ENCODE results near the gene IFIT1. TPM values are rescaled to one million over a fixed set of nuclear protein-coding genes. Genes with fewer than 3 reads are reported as not detected.
"Not testable (repeated sequence)": the region's sequence is repeated elsewhere in the genome, so short reads cannot be mapped to it uniquely, and the experiment has no call there.

The IFIT1 gene, protein sequence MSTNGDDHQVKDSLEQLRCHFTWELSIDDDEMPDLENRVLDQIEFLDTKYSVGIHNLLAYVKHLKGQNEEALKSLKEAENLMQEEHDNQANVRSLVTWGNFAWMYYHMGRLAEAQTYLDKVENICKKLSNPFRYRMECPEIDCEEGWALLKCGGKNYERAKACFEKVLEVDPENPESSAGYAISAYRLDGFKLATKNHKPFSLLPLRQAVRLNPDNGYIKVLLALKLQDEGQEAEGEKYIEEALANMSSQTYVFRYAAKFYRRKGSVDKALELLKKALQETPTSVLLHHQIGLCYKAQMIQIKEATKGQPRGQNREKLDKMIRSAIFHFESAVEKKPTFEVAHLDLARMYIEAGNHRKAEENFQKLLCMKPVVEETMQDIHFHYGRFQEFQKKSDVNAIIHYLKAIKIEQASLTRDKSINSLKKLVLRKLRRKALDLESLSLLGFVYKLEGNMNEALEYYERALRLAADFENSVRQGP
- not detected in 2 replicates for polyA plus RNA-seq (2014; cell fraction: cytosol; rRNA removed)
- polyA plus RNA-seq (2014; cell fraction: nucleus; rRNA removed) = 0.12 TPM in 1 of 2 replicates, not detected in the other

DNA sequence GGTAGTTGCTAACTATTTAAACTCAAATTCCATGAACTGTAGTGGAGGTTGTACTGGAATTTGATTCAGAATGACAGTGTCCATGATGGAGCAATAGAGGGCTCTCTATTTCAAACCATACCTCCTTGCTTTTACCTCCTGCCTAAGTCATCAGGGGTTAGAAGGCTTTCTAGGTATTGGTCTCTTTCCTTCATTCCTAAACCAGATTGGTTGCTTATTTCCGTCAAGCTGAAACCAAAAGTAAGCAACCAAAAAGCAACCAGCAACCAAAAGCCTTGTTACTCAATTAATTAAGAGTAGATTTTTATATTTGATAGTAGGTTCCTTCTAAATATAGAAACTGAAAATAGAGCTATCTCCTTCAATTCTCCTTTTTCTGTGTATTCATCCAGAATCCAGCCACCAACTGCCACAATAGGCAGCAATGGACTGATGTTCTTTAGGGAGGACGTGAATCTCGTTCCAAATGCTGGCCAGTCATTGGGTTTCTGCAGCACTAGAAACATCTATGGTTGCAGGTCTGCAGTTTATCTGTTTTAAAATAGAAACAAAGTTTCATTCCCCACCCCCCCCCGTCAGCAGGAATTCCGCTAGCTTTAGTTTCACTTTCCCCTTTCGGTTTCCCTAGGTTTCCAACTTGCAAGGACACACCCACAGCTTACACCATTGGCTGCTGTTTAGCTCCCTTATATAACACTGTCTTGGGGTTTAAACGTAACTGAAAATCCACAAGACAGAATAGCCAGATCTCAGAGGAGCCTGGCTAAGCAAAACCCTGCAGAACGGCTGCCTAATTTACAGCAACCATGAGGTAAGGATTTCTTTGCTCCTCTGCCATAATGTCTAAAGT is at the start of gene IFIT1:
TSS of gene IFIT1 (plus strand) at position 717 of the 850 bp plus-strand sequence. CDS start at position 807, 90 bp downstream.
- no peak for DNase-seq (ENCODE audit: low spot score)

GRCh38 chr10:89343089-89343767 is 49.2 kb upstream of the IFIT1 start:
- DNase-seq (ENCODE audit: low spot score) = no peak

GRCh38 chr10:89344156-89344555 is 48.3 kb upstream of the IFIT1 start:
- DNase-seq (ENCODE audit: low spot score) = no peak

DNA sequence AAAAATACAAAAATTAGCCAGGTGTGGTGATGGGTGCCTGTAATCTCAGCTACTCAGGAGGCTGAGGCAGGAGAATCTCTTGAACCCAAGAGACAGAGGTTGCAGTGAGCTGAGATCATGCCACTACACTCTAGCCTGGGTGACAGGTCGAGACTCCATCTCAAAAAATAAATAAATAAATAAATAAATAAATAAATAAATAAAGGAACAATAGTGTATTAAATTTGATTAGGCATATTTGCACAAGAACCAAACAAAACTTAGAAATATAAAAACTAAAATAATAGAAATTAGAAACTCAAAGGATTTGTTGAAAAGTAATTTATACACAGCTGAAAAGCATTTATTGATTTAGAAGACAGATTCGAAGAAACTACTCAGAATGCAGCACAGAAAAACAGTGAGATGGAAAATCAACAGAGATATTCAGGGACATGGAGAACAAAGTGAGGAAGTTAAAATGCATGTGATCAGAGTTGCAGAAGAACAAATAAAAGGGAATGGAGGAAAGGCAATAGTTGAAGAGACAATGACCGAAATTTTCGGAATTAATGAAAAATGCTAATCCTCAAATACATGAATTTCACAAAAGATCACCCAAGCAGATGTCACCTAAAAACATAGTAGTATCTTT is 46.9 kb upstream of the IFIT1 start:
- DNase-seq (ENCODE audit: low spot score) = no peak

DNA sequence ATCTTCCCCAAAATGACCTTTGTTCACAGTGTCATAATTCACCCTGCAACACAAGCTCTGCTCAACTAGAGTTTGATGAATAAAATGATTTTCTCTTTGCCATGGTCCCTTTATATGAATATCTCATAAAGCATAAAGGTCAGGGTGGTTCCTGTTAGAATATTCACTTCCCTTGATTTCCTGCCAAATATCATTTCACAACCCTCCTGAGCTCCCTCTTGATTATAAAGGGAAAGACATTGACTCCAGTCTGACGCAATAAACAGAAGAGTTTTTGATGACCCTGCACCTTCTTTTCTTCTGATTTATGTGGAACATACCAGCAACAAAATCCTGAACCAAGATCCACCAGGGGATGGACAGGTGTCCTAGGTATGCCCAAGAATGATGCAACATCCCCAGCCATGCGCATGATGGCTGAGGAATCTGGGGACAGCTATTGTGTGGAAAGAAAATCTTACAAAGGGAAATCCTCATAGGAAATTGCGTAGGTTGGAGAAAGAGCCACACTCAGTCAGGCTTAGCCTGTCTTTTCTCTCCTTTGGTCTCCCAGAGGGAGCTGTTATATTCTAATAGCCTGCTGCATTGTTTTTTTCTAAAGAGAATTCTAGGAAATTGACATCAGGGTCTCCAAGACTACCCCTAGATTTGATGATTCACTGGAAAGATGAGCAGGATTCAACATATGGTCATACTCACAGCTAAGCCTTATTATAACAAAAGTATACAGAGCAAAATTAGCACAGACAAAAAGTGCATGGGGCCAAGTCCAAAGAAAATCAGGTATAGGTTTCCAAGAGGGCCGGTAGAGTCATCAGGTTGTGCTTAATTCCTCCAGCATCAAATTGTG is 45.8 kb upstream of the IFIT1 start:
- no peak for DNase-seq (ENCODE audit: low spot score)

DNA sequence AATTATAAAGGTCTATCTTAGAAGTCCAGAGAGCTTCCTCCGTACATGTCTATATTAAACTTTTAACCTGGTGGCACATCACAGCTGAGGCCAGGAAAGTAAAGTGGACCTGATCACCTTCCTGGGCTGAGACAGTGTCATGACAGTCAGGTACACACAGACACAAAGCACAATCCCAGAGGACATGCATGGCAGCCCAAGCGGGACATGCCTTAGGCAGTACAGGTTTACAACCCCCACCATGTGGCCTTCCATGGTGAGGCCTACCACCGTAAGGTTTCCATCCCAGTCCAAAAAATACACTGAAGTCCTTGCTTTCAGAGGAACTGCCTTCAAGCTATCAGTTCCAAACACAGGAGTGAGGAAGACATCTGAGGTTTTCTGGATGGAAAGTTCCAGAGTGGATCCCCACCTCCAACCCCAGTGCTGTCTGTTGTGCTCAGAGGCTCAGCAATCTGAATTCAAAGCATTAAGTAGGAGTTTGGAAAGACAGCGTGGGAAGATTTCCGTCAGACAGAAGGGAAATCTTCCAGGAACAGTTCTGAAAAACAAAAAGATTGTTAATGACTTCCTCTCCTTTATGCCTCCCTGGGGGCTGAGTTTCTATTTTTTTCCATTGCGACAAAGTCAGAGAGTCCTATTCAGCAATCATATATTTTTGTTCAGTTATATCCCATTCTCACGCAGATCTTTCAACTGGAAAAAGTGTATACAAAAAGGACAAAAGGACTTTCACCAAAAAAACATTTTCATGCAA is 44.5 kb upstream of the IFIT1 start:
- DNase-seq (ENCODE audit: low spot score) = no peak

- DNase-seq (ENCODE audit: low spot score) = no peak
Observed at GRCh38 chr10:89348481-89348880, 43.9 kb upstream of the IFIT1 start.

- DNase-seq (ENCODE audit: low spot score) = no peak
Observed at GRCh38 chr10:89348975-89349374, 43.4 kb upstream of the IFIT1 start.

DNA sequence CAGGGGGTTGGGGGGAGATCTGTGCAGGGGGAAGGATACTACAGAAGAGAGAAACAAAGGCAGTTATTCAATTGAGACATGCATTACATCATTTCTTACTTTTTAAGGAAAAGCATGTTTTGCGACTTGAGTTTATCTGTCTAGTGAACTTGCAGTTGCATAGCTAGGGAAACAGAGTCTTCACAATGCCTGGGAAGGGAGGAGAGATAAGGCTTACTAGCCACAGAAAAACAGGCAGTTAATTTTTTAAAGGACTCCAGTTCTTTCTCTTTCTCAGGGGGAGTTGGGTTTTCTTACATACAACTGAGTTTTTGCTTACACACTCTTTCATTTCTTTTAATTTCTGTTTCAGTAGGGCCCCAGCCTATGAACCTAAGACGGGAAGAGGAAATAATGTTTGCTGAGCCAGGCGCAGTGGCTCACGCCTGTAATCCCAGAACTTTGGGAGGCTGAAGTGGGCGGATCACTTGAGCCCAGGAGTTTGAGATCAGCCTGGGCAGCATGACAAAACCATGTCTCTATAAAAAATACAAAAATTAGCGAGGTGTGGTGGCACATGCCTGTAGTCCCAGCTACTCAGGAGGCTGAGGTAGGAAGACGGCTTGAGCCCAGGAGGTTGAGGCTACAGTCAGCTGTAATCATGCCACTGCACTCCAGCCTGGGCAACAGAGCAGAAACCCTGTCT is 41.6 kb upstream of the IFIT1 start:
- not testable (repeated sequence) for DNase-seq (ENCODE audit: low spot score)

DNA sequence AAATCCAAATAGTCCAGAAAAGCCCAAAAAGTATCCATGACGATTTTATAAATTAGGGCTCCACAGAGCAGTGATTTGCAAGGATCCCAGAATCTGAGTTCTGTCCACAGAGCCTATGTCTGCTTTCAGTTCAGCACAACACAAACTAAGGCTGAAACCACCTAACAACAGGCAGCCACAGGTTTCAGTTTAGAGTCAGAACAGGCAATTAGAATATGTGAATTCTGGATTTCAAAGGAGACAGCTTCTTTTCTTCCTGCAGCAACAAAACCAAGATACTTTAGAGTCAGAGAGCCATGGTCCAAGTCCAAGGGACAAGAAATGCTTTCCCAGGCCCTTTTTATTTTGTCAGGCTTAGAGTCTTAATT is 41.0 kb upstream of the IFIT1 start:
- no peak for DNase-seq (ENCODE audit: low spot score)

GRCh38 chr10:89351780-89352597 is 40.4 kb upstream of the IFIT1 start:
- no peak for DNase-seq (ENCODE audit: low spot score)

GRCh38 chr10:89352802-89353201 is 39.6 kb upstream of the IFIT1 start:
- DNase-seq (ENCODE audit: low spot score) = no peak

DNA sequence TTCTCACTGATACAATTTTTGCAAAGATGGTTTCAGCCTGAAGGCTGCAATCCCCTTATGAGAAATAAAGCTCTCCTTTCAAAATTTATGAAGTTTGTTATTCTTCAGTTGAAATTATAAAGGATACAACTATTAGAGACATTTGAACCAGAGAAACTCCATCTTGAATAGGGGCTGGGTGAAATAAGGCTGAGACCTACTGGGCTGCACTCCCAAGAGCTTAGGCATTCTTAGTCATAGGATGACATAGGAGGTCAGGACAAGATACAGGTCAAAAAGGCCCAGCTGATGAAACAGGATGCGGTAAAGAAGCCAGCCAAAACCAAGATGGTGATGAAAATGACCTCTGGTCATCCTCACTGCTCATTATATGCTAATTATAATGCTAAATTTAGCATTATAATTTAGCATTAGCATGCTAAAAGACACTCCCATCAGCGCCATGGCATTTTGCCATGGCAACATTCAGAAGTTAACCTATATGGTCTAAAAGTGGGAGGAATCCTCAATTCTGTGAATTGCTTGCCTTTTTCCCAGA is 37.0 kb upstream of the IFIT1 start:
- DNase-seq (ENCODE audit: low spot score) = no peak

DNA sequence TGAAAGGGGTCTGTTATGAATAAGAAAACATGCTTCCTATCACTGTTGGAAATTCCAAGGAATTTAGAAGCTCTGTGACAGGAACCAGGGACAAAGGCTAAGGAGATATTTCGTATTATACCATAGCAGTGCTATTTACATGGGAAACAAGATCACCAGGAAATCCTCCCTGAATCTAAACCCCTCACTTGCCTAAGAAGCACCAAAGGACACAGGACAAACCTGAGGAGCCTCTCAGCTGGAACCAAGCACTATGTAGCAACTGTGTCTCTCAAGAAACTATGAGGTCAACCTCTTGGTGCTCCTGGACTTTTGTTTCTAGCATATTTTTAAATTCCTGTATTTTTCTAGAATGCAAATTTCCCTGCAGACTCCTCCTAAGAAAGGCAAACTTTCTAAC is 35.3 kb upstream of the IFIT1 start:
- no peak for DNase-seq (ENCODE audit: low spot score)

DNA sequence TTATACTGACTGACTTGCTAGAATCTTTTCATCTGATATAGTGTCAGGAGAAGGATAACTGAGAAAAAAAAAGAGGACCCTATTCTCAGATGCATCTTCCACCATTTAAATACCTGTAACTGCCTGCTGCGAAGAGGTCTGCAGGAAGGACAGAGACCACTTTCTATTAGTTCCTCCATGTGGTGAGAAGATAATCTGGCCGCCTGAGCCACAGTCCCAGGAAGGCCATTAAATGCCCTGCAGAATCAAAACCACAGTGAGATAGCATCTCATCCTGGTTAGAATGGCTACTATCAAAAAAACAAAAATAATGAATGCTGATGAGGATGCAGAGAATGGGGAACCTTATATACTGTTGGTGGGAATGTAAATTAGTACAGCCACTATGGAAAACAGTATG is 34.4 kb upstream of the IFIT1 start:
- no peak for DNase-seq (ENCODE audit: low spot score)

GRCh38 chr10:89360157-89360556 is 32.3 kb upstream of the IFIT1 start:
- DNase-seq (ENCODE audit: low spot score) = no peak

DNA sequence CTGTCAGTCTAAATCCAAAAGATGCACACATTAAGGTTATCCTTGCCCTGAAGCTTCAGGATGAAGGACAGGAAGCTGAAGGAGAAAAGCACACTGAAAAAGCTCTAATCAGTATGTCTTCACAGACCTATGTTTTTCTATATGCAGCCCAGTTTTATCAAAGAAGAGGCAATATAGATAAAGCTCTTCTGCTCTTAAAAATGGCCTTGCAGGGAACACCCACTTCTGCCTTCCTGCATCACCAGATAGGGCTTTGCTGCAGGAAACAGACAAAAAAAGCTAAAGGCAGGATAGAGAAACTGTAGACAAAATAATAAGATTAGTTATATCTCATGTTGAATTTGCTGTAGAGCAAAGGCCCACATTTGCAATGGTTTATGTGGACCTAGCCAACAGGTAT is 29.5 kb upstream of the IFIT1 start:
- DNase-seq (ENCODE audit: low spot score) = no peak
